ENCODE results near the gene CATSPER3.

DNA sequence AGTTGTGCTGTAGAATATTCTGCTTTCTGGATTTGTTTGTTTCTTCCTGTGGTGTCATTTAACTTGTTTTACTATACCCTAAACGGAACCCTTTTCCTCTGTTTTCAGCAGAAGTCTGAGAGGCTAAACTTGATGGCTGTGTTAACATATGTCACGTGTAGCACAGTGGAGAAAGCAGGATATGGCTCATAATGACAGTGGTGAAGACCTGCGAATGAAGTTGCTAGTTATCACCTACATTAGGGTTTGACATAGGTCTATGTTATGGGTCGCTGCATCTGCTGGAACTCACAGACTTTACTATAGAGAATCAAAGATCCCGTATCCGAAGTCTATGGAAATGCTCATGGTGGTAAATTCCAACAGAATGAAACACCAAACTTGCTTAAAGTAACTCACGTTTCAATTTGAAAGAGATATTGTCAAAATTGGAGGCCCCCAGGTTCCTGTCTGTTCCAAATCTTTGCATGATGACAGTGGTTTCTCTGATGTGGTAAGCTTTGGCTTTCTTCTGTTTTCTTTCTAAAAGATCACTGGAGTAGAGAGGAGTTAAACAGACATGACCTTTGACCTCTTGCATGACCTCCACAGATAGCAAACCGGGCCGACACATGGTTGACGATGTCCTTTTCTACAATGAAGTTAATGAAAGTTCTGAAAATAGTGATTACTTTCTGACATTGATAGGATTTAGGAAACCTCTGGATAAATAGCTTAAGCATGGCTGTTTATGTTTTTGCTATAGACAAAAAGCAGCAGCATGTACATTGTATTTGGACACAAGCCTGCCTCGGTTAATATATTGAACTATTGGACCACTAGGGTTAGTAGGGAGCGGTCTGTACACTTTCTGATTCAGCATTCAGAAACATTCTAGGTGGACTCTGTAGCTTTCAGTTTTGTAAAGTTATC lies 3.1 kb upstream of the CATSPER3 start:
- TF ChIP-seq, protein P1, sequence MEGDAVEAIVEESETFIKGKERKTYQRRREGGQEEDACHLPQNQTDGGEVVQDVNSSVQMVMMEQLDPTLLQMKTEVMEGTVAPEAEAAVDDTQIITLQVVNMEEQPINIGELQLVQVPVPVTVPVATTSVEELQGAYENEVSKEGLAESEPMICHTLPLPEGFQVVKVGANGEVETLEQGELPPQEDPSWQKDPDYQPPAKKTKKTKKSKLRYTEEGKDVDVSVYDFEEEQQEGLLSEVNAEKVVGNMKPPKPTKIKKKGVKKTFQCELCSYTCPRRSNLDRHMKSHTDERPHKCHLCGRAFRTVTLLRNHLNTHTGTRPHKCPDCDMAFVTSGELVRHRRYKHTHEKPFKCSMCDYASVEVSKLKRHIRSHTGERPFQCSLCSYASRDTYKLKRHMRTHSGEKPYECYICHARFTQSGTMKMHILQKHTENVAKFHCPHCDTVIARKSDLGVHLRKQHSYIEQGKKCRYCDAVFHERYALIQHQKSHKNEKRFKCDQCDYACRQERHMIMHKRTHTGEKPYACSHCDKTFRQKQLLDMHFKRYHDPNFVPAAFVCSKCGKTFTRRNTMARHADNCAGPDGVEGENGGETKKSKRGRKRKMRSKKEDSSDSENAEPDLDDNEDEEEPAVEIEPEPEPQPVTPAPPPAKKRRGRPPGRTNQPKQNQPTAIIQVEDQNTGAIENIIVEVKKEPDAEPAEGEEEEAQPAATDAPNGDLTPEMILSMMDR (IDR thresholded peaks at IDR 0.05), result no peak
- no peak for TF ChIP-seq POLR2A (IDR thresholded peaks at IDR 0.05)

Data from heart left ventricle (tissue), 13 donors.